ENCODE data around the gene OPRL1. TPM values are rescaled to one million over a fixed set of nuclear protein-coding genes. Genes with fewer than 3 reads are reported as not detected.

The OPRL1 gene
- polyA plus RNA-seq, 3 donors = 7.0 to 9.0 (median 8.8) TPM

DNA sequence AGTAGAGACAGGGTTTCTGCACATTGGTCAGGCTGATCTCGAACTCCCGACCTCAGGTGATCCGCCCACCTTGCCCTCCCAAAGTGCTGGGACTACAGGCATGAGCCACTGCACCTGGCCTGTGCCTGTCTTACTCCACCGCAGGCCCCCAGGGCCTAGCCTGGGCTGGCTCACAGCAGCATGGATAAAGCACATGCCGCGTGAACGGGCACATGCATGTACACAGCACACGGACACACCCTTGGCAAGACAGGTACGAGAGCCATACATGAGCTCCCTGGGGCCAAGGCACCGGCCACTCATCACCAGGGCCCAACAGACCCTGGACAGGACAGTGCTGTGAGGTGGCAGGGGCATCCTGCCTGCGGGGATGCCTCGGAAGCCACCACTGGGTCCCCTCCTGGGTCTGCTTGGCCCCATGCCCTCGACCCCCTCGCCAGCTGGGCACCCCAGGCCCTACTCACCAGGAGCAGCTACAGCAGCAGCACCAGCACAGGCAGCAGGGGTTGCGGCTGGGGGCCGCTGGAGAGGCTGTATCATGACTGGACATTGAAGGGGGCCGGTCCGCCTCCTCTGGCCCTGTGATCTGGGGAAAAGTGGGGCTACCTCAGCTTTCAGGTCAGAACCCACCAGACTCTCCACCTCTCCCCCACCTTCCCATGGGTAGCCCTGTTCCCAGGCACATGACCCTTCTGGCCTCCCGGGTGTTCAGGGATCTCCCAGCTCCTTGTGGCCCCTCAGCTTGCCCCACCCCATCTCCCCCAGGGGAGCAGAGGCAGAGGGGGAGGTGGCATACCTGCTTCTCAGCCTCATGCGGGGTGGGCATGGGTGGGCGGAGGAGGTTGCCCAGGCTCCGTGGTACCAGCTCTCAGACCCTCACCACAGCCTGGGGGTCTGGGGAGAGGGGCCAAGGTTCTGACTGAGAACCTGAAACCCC lies 3.6 kb upstream of the OPRL1 start:
- Histone ChIP-seq H3K9ac (ENCODE audit: insufficient read depth, low read length, poor library complexity, severe bottlenecking) (peak overlapping the region; percentile 88), H3K27ac (ENCODE audit: low read depth in 1 of 2, low read length in 2 of 2) (peak overlapping the region; percentile 81 to 86), H3K36me3 (replicated peaks in 1 of 2; ENCODE audit: control insufficient read depth in 1 of 2, insufficient read depth in 2 of 2, low read length in 2 of 2) (peaks cover 43 to 46% of the 10 kb centered on the region in 2 donors), H4K20me1 (ENCODE audit: insufficient read depth, low read length) (peaks cover 94% of the 10 kb centered on the region), H3K4me2 (replicated peaks; ENCODE audit: extremely low read depth, low read length, poor library complexity, severe bottlenecking) (peak overlapping the region; percentile 92), H3K9me3 (replicated peaks in 1 of 2; ENCODE audit: control insufficient read depth in 1 of 2, insufficient read depth in 1 of 2, low read length in 2 of 2) (no peaks in the 10 kb centered on the region), H3K4me1 (ENCODE audit: control insufficient read depth in 1 of 2, insufficient read depth in 2 of 2, low read length in 2 of 2) (peaks cover 29 to 55% of the 10 kb centered on the region in 2 donors), H2AFZ (ENCODE audit: insufficient read depth, low read depth, low read length, poor library complexity, severe bottlenecking) (no peak overlapping the region), H3K27me3 (ENCODE audit: control insufficient read depth in 2 of 2, insufficient read depth in 2 of 2, low read length in 2 of 2) (no peaks in the 10 kb centered on the region), H3K79me2 (ENCODE audit: insufficient read depth, low read length) (peaks cover 74% of the 10 kb centered on the region), H3K4me3 (replicated peaks in 1 of 3; ENCODE audit: low read depth in 2 of 3, low read length in 3 of 3) (peak overlapping the region; percentile 78 to 100 (median 84))
- Mint-ChIP-seq H3K4me3 (peak overlapping the region; percentile 95 to 97), H3K9me3 (no peaks in the 10 kb centered on the region), H3K36me3 (peaks cover 32 to 51% of the 10 kb centered on the region in 2 donors), H3K27ac (peak overlapping the region; percentile 62 to 94 (median 89)), H3K4me1 (peaks cover 41% of the 10 kb centered on the region), H3K27me3 (ENCODE audit: low read depth in 3 of 3) (peaks cover 0 to 3% (median 0%) of the 10 kb centered on the region in 3 donors)
- DNase-seq = no peak
- TF ChIP-seq, protein P1, sequence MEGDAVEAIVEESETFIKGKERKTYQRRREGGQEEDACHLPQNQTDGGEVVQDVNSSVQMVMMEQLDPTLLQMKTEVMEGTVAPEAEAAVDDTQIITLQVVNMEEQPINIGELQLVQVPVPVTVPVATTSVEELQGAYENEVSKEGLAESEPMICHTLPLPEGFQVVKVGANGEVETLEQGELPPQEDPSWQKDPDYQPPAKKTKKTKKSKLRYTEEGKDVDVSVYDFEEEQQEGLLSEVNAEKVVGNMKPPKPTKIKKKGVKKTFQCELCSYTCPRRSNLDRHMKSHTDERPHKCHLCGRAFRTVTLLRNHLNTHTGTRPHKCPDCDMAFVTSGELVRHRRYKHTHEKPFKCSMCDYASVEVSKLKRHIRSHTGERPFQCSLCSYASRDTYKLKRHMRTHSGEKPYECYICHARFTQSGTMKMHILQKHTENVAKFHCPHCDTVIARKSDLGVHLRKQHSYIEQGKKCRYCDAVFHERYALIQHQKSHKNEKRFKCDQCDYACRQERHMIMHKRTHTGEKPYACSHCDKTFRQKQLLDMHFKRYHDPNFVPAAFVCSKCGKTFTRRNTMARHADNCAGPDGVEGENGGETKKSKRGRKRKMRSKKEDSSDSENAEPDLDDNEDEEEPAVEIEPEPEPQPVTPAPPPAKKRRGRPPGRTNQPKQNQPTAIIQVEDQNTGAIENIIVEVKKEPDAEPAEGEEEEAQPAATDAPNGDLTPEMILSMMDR (IDR thresholded peaks at IDR 0.05) = no peak
- WGBS (ENCODE audit: insufficient coverage) = 85% methylated on average over 14 of the region's 22 CpGs
- intact Hi-C loops (cut with micrococcal nuclease) = no loop called here

- intact Hi-C loops (cut with micrococcal nuclease) = no loop called here
- Histone ChIP-seq H3K27me3 (ENCODE audit: control insufficient read depth in 2 of 2, insufficient read depth in 2 of 2, low read length in 2 of 2) (no peaks in the 10 kb centered on the region), H3K4me3 (replicated peaks in 1 of 3; ENCODE audit: low read depth in 2 of 3, low read length in 3 of 3) (peak overlapping the region; percentile 78 to 100 (median 84)), H3K36me3 (replicated peaks in 1 of 2; ENCODE audit: control insufficient read depth in 1 of 2, insufficient read depth in 2 of 2, low read length in 2 of 2) (peaks cover 42% of the 10 kb centered on the region in 2 donors), H3K27ac (ENCODE audit: low read depth in 1 of 2, low read length in 2 of 2) (peak overlapping the region; percentile 81 to 86), H2AFZ (ENCODE audit: insufficient read depth, low read depth, low read length, poor library complexity, severe bottlenecking) (no peak overlapping the region), H3K79me2 (ENCODE audit: insufficient read depth, low read length) (peaks cover 82% of the 10 kb centered on the region), H4K20me1 (ENCODE audit: insufficient read depth, low read length) (peaks cover 94% of the 10 kb centered on the region), H3K4me2 (replicated peaks; ENCODE audit: extremely low read depth, low read length, poor library complexity, severe bottlenecking) (peak overlapping the region; percentile 92), H3K9me3 (replicated peaks in 1 of 2; ENCODE audit: control insufficient read depth in 1 of 2, insufficient read depth in 1 of 2, low read length in 2 of 2) (no peaks in the 10 kb centered on the region), H3K9ac (ENCODE audit: insufficient read depth, low read length, poor library complexity, severe bottlenecking) (peak overlapping the region; percentile 88), H3K4me1 (ENCODE audit: control insufficient read depth in 1 of 2, insufficient read depth in 2 of 2, low read length in 2 of 2) (peaks cover 37 to 62% of the 10 kb centered on the region in 2 donors)
- Mint-ChIP-seq H3K4me3 (peak overlapping the region; percentile 95 to 97), H3K27ac (peak overlapping the region; percentile 82 to 94 (median 92)), H3K9me3 (no peaks in the 10 kb centered on the region), H3K36me3 (peaks cover 31 to 47% of the 10 kb centered on the region in 2 donors), H3K4me1 (peaks cover 43% of the 10 kb centered on the region), H3K27me3 (ENCODE audit: low read depth in 3 of 3) (peaks cover 1 to 3% (median 3%) of the 10 kb centered on the region in 3 donors)
- DNase-seq = peak; percentile 64 to 85 (median 66)
- WGBS (ENCODE audit: insufficient coverage) = 0% methylated on average over 3 of the region's 8 CpGs
- TF ChIP-seq, protein P1 (IDR thresholded peaks at IDR 0.05) = no peak
Observed at GRCh38 chr20:64077094-64077493, 2.8 kb upstream of the OPRL1 start.

All from CD14-positive monocyte (primary cell).